Right lobe of liver (tissue), 4 donors: ENCODE measurements around the gene PDE1C.

Source experiments
- POLR2A ChIP-seq: fragments of 450-650 bp; IDR thresholded peaks from one replicate; pipeline ENCODE4 v1.6.1; 2017; ENCODE audit warnings: antibody characterized with exemption, mild to moderate bottlenecking
- TF ChIP-seq, protein P1 (sequence below), 4 donors: fragments of 200-600 bp in 3 of 4; fragments of 450-650 bp in 1 of 4; IDR thresholded peaks; one replicate each; pipeline versions ENCODE4 v1.5.1 to v1.8.0; 2016 to 2022; ENCODE audit warnings: antibody characterized with exemption in 4 of 4, mild to moderate bottlenecking in 2 of 4
- donor health status: DM: no; HTN: no; CAD: no.
- donor health status: DM: no; HTN: no; CAD: no.
- donor health status: DM: no; HTN: yes; CAD: no.

DNA sequence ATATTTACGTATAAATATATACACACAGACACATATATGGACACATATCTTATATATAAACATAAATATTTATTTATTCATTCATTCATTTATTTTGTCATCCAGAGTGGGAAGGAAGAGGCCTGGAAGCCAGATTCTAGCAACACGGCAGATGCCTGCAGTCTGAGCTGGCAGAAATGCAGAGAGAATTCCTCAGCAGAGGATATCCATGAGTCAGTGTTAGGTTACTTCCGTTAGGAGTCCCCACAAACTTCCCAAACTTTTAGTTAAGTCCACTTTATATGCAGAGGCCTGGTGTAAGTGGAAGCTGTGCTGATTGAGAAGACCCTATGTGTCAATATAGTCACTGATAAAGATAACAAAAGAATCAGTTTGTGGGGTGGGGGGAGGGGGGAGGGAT lies 293.6 kb downstream of the PDE1C start:
- TF ChIP-seq, protein P1, sequence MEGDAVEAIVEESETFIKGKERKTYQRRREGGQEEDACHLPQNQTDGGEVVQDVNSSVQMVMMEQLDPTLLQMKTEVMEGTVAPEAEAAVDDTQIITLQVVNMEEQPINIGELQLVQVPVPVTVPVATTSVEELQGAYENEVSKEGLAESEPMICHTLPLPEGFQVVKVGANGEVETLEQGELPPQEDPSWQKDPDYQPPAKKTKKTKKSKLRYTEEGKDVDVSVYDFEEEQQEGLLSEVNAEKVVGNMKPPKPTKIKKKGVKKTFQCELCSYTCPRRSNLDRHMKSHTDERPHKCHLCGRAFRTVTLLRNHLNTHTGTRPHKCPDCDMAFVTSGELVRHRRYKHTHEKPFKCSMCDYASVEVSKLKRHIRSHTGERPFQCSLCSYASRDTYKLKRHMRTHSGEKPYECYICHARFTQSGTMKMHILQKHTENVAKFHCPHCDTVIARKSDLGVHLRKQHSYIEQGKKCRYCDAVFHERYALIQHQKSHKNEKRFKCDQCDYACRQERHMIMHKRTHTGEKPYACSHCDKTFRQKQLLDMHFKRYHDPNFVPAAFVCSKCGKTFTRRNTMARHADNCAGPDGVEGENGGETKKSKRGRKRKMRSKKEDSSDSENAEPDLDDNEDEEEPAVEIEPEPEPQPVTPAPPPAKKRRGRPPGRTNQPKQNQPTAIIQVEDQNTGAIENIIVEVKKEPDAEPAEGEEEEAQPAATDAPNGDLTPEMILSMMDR (IDR thresholded peaks at IDR 0.05) = no peak
- TF ChIP-seq POLR2A = no peak
